Stimulated activated memory B cell treated with anti-CD40 and anti-IgM and Interleukin-4, amounts not matched to agents 10 μg/mL and 1 μg/mL and 100 μg/mL, for 72 hours (primary cell): ENCODE results near the gene CPSF3.

ENCODE experiments used
- ATAC-seq: fragments of 150-1000 bp; cut with Tn5 transposase; 2 replicates; pipeline ENCODE4 v1.10.0; 2021
- H3K27ac Mint-ChIP-seq: one replicate; pipeline ENCODE4 v1.8.0; 2022; ENCODE audit warnings: mild to moderate bottlenecking, mixed read lengths
- H3K27me3 Mint-ChIP-seq: one replicate; pipeline ENCODE4 v1.8.0; 2022; ENCODE audit warnings: mixed read lengths
- H3K36me3 Mint-ChIP-seq: one replicate; pipeline ENCODE4 v1.8.0; 2022; ENCODE audit warnings: mixed read lengths
- H3K4me1 Mint-ChIP-seq: one replicate; pipeline ENCODE4 v1.8.0; 2022; ENCODE audit warnings: mixed read lengths
- H3K4me3 Mint-ChIP-seq: one replicate; pipeline ENCODE4 v1.8.0; 2022; ENCODE audit warnings: mild to moderate bottlenecking, moderate library complexity, mixed read lengths
- H3K9me3 Mint-ChIP-seq: one replicate; pipeline ENCODE4 v1.8.0; 2022; ENCODE audit warnings: mixed read lengths

Gene CPSF3

GRCh38 chr2:9424447-9425164 is 1.2 kb downstream of the CPSF3 start:
- H3K36me3 Mint-ChIP-seq: peaks cover 15% of the 10 kb centered on the region
- peaks cover 25% of the 10 kb centered on the region for H3K4me1 Mint-ChIP-seq
- no peak overlapping the region for H3K4me3 Mint-ChIP-seq
- ATAC-seq: no peak
- H3K27me3 Mint-ChIP-seq: no peaks in the 10 kb centered on the region
- H3K9me3 Mint-ChIP-seq: no peaks in the 10 kb centered on the region
- H3K27ac Mint-ChIP-seq: no peak overlapping the region

- Mint-ChIP-seq H3K27ac (no peak overlapping the region), H3K4me3 (no peak overlapping the region), H3K36me3 (peaks cover 42% of the 10 kb centered on the region), H3K9me3 (no peaks in the 10 kb centered on the region), H3K4me1 (peaks cover 7% of the 10 kb centered on the region), H3K27me3 (no peaks in the 10 kb centered on the region)
- ATAC-seq: no peak
These were observed 5.6 kb downstream of the CPSF3 start for GRCh38 chr2:9428965-9429577.

GRCh38 chr2:9430316-9431293 is 7.2 kb downstream of the CPSF3 start:
- Mint-ChIP-seq H3K4me1 (peaks cover 7% of the 10 kb centered on the region), H3K27ac (no peak overlapping the region), H3K36me3 (peaks cover 50% of the 10 kb centered on the region), H3K27me3 (no peaks in the 10 kb centered on the region), H3K9me3 (no peaks in the 10 kb centered on the region), H3K4me3 (no peak overlapping the region)
- no peak for ATAC-seq

GRCh38 chr2:9434489-9434888 is 11.0 kb downstream of the CPSF3 start:
- Mint-ChIP-seq H3K36me3 (peaks cover 63% of the 10 kb centered on the region), H3K4me3 (no peak overlapping the region), H3K27ac (no peak overlapping the region), H3K9me3 (no peaks in the 10 kb centered on the region), H3K4me1 (peaks cover 7% of the 10 kb centered on the region), H3K27me3 (no peaks in the 10 kb centered on the region)
- no peak for ATAC-seq

GRCh38 chr2:9439536-9439935 is 16.1 kb downstream of the CPSF3 start:
- Mint-ChIP-seq H3K4me3 (no peak overlapping the region), H3K4me1 (no peaks in the 10 kb centered on the region), H3K9me3 (no peaks in the 10 kb centered on the region), H3K36me3 (peaks cover 52% of the 10 kb centered on the region), H3K27me3 (no peaks in the 10 kb centered on the region), H3K27ac (no peak overlapping the region)
- no peak for ATAC-seq

- Mint-ChIP-seq H3K4me3 (no peak overlapping the region), H3K27ac (no peak overlapping the region), H3K36me3 (peaks cover 54% of the 10 kb centered on the region)
These were observed 16.7 kb downstream of the CPSF3 start for GRCh38 chr2:9440058-9440727.

GRCh38 chr2:9441556-9441955 is 18.1 kb downstream of the CPSF3 start:
- no peak overlapping the region for H3K4me3 Mint-ChIP-seq

More at GRCh38 chr2:9440058-9440727, 16.7 kb downstream of the CPSF3 start:
- no peak for ATAC-seq
- Mint-ChIP-seq H3K9me3 (no peaks in the 10 kb centered on the region), H3K27me3 (no peaks in the 10 kb centered on the region), H3K4me1 (no peaks in the 10 kb centered on the region)

GRCh38 chr2:9443526-9443925 is 20.1 kb downstream of the CPSF3 start:
- Mint-ChIP-seq H3K9me3 (no peaks in the 10 kb centered on the region), H3K27ac (no peak overlapping the region), H3K27me3 (no peaks in the 10 kb centered on the region), H3K4me1 (no peaks in the 10 kb centered on the region), H3K36me3 (peaks cover 50% of the 10 kb centered on the region), H3K4me3 (no peak overlapping the region)
- no peak for ATAC-seq

More at GRCh38 chr2:9441556-9441955, 18.1 kb downstream of the CPSF3 start:
- no peak for ATAC-seq
- Mint-ChIP-seq H3K27me3 (no peaks in the 10 kb centered on the region), H3K27ac (no peak overlapping the region), H3K36me3 (peaks cover 55% of the 10 kb centered on the region), H3K9me3 (no peaks in the 10 kb centered on the region), H3K4me1 (no peaks in the 10 kb centered on the region)

- H3K9me3 Mint-ChIP-seq: no peaks in the 10 kb centered on the region
- no peak overlapping the region for H3K27ac Mint-ChIP-seq
- peaks cover 59% of the 10 kb centered on the region for H3K36me3 Mint-ChIP-seq
- no peaks in the 10 kb centered on the region for H3K27me3 Mint-ChIP-seq
- no peak overlapping the region for H3K4me3 Mint-ChIP-seq
- ATAC-seq: no peak
- H3K4me1 Mint-ChIP-seq: no peaks in the 10 kb centered on the region
These were observed 21.6 kb downstream of the CPSF3 start for GRCh38 chr2:9445089-9445488.

GRCh38 chr2:9451231-9451630 is 27.8 kb downstream of the CPSF3 start:
- no peaks in the 10 kb centered on the region for H3K27me3 Mint-ChIP-seq

GRCh38 chr2:9460441-9461017 is 37.1 kb downstream of the CPSF3 start:
- Mint-ChIP-seq H3K4me3 (no peak overlapping the region), H3K27ac (no peak overlapping the region), H3K27me3 (no peaks in the 10 kb centered on the region), H3K36me3 (peaks cover 45% of the 10 kb centered on the region), H3K4me1 (no peaks in the 10 kb centered on the region), H3K9me3 (no peaks in the 10 kb centered on the region)
- ATAC-seq: no peak

More at GRCh38 chr2:9451231-9451630, 27.8 kb downstream of the CPSF3 start:
- H3K27ac Mint-ChIP-seq: no peak overlapping the region
- H3K36me3 Mint-ChIP-seq: peaks cover 50% of the 10 kb centered on the region
- no peak for ATAC-seq
- H3K4me1 Mint-ChIP-seq: no peaks in the 10 kb centered on the region
- H3K9me3 Mint-ChIP-seq: no peaks in the 10 kb centered on the region
- H3K4me3 Mint-ChIP-seq: no peak overlapping the region

GRCh38 chr2:9461079-9461478 is 37.6 kb downstream of the CPSF3 start:
- Mint-ChIP-seq H3K4me1 (no peaks in the 10 kb centered on the region), H3K27ac (no peak overlapping the region), H3K9me3 (no peaks in the 10 kb centered on the region), H3K36me3 (peaks cover 47% of the 10 kb centered on the region), H3K27me3 (no peaks in the 10 kb centered on the region), H3K4me3 (no peak overlapping the region)
- ATAC-seq: no peak

- Mint-ChIP-seq H3K4me1 (no peaks in the 10 kb centered on the region), H3K27me3 (no peaks in the 10 kb centered on the region), H3K9me3 (no peaks in the 10 kb centered on the region), H3K27ac (no peak overlapping the region), H3K36me3 (peaks cover 45% of the 10 kb centered on the region), H3K4me3 (no peak overlapping the region)
- no peak for ATAC-seq
These were observed 38.9 kb downstream of the CPSF3 start for GRCh38 chr2:9462313-9462712.

- ATAC-seq: no peak
- H3K4me1 Mint-ChIP-seq: no peaks in the 10 kb centered on the region
- H3K27ac Mint-ChIP-seq: peak overlapping the region; percentile 0
- H3K36me3 Mint-ChIP-seq: peaks cover 43% of the 10 kb centered on the region
- H3K27me3 Mint-ChIP-seq: no peaks in the 10 kb centered on the region
- H3K9me3 Mint-ChIP-seq: no peaks in the 10 kb centered on the region
- H3K4me3 Mint-ChIP-seq: no peak overlapping the region
These were observed 39.6 kb downstream of the CPSF3 start for GRCh38 chr2:9462886-9463697.
